HepG2 (cell line): ENCODE results near the gene COL4A2. TPM values are rescaled to one million over a fixed set of nuclear protein-coding genes. Genes with fewer than 3 reads are reported as not detected.

Source experiments
- ATAC-seq: fragments of 200-7000 bp; cut with Tn5 transposase; 3 replicates; pipeline ENCODE4 v1.9.1; 2020; ENCODE audit warnings: mild to moderate bottlenecking, moderate library complexity
- BruUV-seq: library from RNA; stranded (reverse); fragments of 400-500 nt; replicated peaks from 2 replicates; lab custom pipeline; 2021; lab: Mats Ljungman, UMichigan
- CTCF ChIA-PET: fragments of 300-600 bp; formaldehyde crosslinking; extraction: SDS; loops from one replicate; lab custom pipeline; 2021; ENCODE audit warnings: low total read pairs, inconsistent platforms, low intra/inter-chr PET ratio; lab: Yijun Ruan, JAX
- POLR2A ChIA-PET: fragments of 350-600 bp; sonication (Branson Sonifier 250); formaldehyde crosslinking; loops from one replicate; lab custom pipeline; 2020; ENCODE audit warnings: antibody characterized with exemption, inconsistent platforms; lab: Yijun Ruan, JAX
- DNase-seq: peaks from one replicate; pipeline ENCODE4 v3.0.0-alpha.2; 2015; ENCODE audit warnings: low spot score
- FAIRE-seq: peaks from 3 replicates; lab custom pipeline; 2011; peaks lifted over from hg19 to GRCh38; lab: Jason Lieb, UNC
- H2AFZ ChIP-seq: one replicate; pipeline ENCODE4 v1.6.1; 2011; ENCODE audit warnings: low read length, inconsistent platforms
- H3K27ac ChIP-seq: fragments of 300-600 bp; 3 replicates; pipeline ENCODE4 v1.8.0; 2011; ENCODE audit warnings: mixed run types, mild to moderate bottlenecking, mixed read lengths, low read length, inconsistent platforms; ENCODE audit not compliant: insufficient read depth; ENCODE audit errors: extremely low read length
- H3K27me3 ChIP-seq, 2 experiments: fragments of 200-600 bp in 1 of 2; 2 replicates in 1 of 2; 3 replicates in 1 of 2; pipeline versions ENCODE4 v1.6.0 to v1.8.0; 2011; ENCODE audit warnings: low read length in 2 of 2, mild to moderate bottlenecking in 2 of 2, moderate library complexity in 2 of 2, inconsistent platforms in 1 of 2; ENCODE audit not compliant: insufficient read depth in 2 of 2, control insufficient read depth in 1 of 2
- H3K36me3 ChIP-seq, 2 experiments: fragments of 200-600 bp in 1 of 2; replicated peaks in 1 of 2; 2 replicates in 1 of 2; 3 replicates in 1 of 2; pipeline versions ENCODE4 v1.5.1 to v1.8.0; 2011; ENCODE audit warnings: low read length in 2 of 2, inconsistent platforms in 1 of 2; ENCODE audit not compliant: insufficient read depth in 2 of 2, control insufficient read depth in 1 of 2
- H3K4me1 ChIP-seq: 2 replicates; pipeline ENCODE4 v1.5.1; 2012; ENCODE audit warnings: low read length, inconsistent platforms; ENCODE audit not compliant: insufficient read depth
- H3K4me2 ChIP-seq: 2 replicates; pipeline ENCODE4 v1.6.0; 2011; ENCODE audit warnings: low read depth, low read length, inconsistent platforms
- H3K4me3 ChIP-seq, 3 experiments: fragments of 200-600 bp in 1 of 3; sonication (generic), shearing (Covaris generic) in 1 of 3; replicated peaks in 1 of 3; 2 replicates each; pipeline ENCODE4 v1.5.1; 2011 to 2016; ENCODE audit warnings: low read length in 3 of 3, inconsistent platforms in 2 of 3, low read depth in 2 of 3, mild to moderate bottlenecking in 2 of 3, control low read depth in 1 of 3, mixed read lengths in 1 of 3; ENCODE audit not compliant: insufficient read depth in 1 of 3
- H3K79me2 ChIP-seq: one replicate; pipeline ENCODE4 v1.6.1; 2011; ENCODE audit warnings: low read length, inconsistent platforms; ENCODE audit not compliant: insufficient read depth
- H3K9ac ChIP-seq: 2 replicates; pipeline ENCODE4 v1.6.0; 2011; ENCODE audit warnings: mild to moderate bottlenecking, low read depth, low read length, inconsistent platforms; ENCODE audit not compliant: insufficient read depth
- H3K9me3 ChIP-seq: 2 replicates; pipeline ENCODE4 v1.5.1; 2012; ENCODE audit warnings: mild to moderate bottlenecking, low read length
- H4K20me1 ChIP-seq: 2 replicates; pipeline ENCODE4 v1.6.0; 2011; ENCODE audit warnings: inconsistent platforms, mild to moderate bottlenecking, low read length, moderate library complexity; ENCODE audit not compliant: insufficient read depth
- JUNB ChIP-seq: sonication (generic); formaldehyde crosslinking; IDR thresholded peaks from 2 replicates; pipeline ENCODE4 v1.8.0; 2022; ENCODE audit warnings: missing genetic modification reagents, mild to moderate bottlenecking, borderline replicate concordance
- KAT7 ChIP-seq: IDR thresholded peaks from 2 replicates; pipeline ENCODE4 v1.6.1; 2018; ENCODE audit warnings: borderline replicate concordance, missing compliant biosample characterization
- RAD51 ChIP-seq: fragments of 450-650 bp; IDR thresholded peaks from 2 replicates; pipeline ENCODE4 v1.6.1; 2016; ENCODE audit warnings: borderline replicate concordance
- REST ChIP-seq, 2 experiments: IDR thresholded peaks; 2 replicates each; pipeline ENCODE4 v1.6.1; 2011 to 2012; ENCODE audit warnings: low read length in 2 of 2, borderline replicate concordance in 1 of 2, low read depth in 1 of 2, mild to moderate bottlenecking in 1 of 2, moderate library complexity in 1 of 2
- RFXANK ChIP-seq: IDR thresholded peaks from 2 replicates; pipeline ENCODE4 v1.6.1; 2016
- TFAP4 ChIP-seq: sonication (generic); IDR thresholded peaks from 2 replicates; pipeline ENCODE4 v1.6.1; 2016; ENCODE audit warnings: low read depth, borderline replicate concordance
- ZHX1 ChIP-seq: sonication (generic); formaldehyde crosslinking; IDR thresholded peaks from 2 replicates; pipeline ENCODE4 v1.8.1; 2022; ENCODE audit warnings: low read depth, mild to moderate bottlenecking, missing genetic modification reagents
- ZNF282 ChIP-seq: fragments of 450-650 bp; IDR thresholded peaks from 2 replicates; pipeline ENCODE4 v1.6.1; 2018; ENCODE audit not compliant: partially characterized antibody
- WGBS: methylation state at CpG from one replicate; pipeline ENCODE4 v1.1.6; 2017; ENCODE audit warnings: low lambda C conversion rate; 5-methylcytosine and 5-hydroxymethylcytosine counted together
- in situ Hi-C: cut with HindIII; loops from 2 replicates; pipeline ENCODE4 v1.10.0; 2017; ENCODE audit warnings: low pct_unique_long_range_greater_than_20kb; ENCODE audit not compliant: extremely low pct_ligation_motif_present
- intact Hi-C: fragments of 100-400 bp; cut with micrococcal nuclease; formaldehyde crosslinking; loops from one replicate; pipeline ENCODE4 v1.10.0; 2022; ENCODE audit not compliant: unreplicated experiment
- polyA plus RNA-seq, 8 experiments: library from polyadenylated mRNA; depleted of rRNA in 3 of 8; stranded (reverse) in 7 of 8; unstranded in 1 of 8; fragments of >200 nt; fragmentation: Illumina TruSeq in 4 of 8; extraction: Trizol in 4 of 8; gene quantifications; 2 replicates each; pipeline versions ENCODE4 v1.2.1 to v1.2.3, GENCODE V29; 2011 to 2016; ENCODE audit warnings: low read depth in 4 of 8, missing spikeins in 1 of 8, mixed read lengths in 1 of 8; ENCODE audit not compliant: insufficient read depth in 1 of 8
- total RNA-seq, 5 experiments: library from RNA; depleted of rRNA; stranded (reverse); fragments of >200 nt; fragmentation: Illumina TruSeq; extraction: Trizol; gene quantifications; 2 replicates each; pipeline ENCODE4 v1.2.3, GENCODE V29; 2016; ENCODE audit warnings: low read depth in 1 of 5

Gene COL4A2
- total and polyA plus RNA-seq, 2 of the 13 experiments (the other 11 are each of a cell fraction or from before 2014, with no cell fraction given), result 0.22 to 1.9 TPM

DNA sequence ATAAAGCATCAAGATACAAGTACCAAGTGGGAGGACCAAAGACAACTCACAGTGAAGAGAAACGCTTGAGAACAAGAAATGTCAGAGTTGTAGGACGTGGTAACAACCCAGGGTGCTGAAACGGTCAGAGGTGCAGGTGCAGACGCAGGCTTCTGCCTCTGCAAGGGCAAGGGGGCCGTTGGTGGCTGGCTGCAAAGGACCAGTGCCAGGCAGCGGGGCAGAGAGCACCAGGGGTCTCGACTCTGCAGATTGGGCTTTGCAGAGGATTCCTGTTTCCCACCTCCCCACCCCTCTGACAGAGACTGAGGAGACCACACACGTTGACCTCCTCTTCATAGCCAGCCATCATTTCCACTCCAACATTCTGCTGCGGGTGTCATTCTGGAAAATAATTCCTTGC is 216.1 kb downstream of the COL4A2 start:
- Histone ChIP-seq H3K9me3 (no peaks in the 10 kb centered on the region), H3K27me3 (no peaks in the 10 kb centered on the region), H3K27ac (no peak overlapping the region), H2AFZ (no peak overlapping the region), H3K4me1 (peaks cover 26% of the 10 kb centered on the region), H3K36me3 (peaks cover 8 to 36% of the 10 kb centered on the region in 2 experiments), H3K4me2 (no peak overlapping the region), H3K9ac (no peak overlapping the region), H4K20me1 (peaks cover 18% of the 10 kb centered on the region), H3K4me3 (no peak overlapping the region), H3K79me2 (peaks cover 14% of the 10 kb centered on the region)
- ChIA-PET POLR2A (no interaction called here), CTCF (no interaction called here)
- in situ Hi-C loops (no loop called here), intact Hi-C loops (no loop called here)
- no peak for TF ChIP-seq TFAP4
- BruUV-seq, result TSS peak; percentile 49
- no peak for DNase-seq
- WGBS, result 97% methylated on average over 7 of the region's 9 CpGs
- no peak for ATAC-seq
- FAIRE-seq, result no peak

- TF ChIP-seq ZNF282 (no peak), KAT7 (CRISPR knock-in tag) (no peak), RAD51 (no peak), REST (IDR thresholded peaks at IDR 0.05; ENCODE audit: borderline replicate concordance in 1 of 2, low read depth in 1 of 2, low read length in 2 of 2) (no peak), RFXANK (CRISPR knock-in tag) (no peak), ZHX1 (CRISPR knock-in tag) (no peak), JUNB (CRISPR knock-in tag) (no peak)
- in situ Hi-C loops, result no loop called here
- peaks cover 14% of the 10 kb centered on the region for H3K79me2 ChIP-seq
- WGBS, result 98% methylated on average over 10 of the region's 17 CpGs
- no peak overlapping the region for H3K27ac ChIP-seq
- H4K20me1 ChIP-seq, result peaks cover 19% of the 10 kb centered on the region
- H3K4me1 ChIP-seq, result peaks cover 33% of the 10 kb centered on the region
- no peak for DNase-seq
- BruUV-seq, result no TSS peak
- peaks cover 8 to 36% of the 10 kb centered on the region in 2 experiments for H3K36me3 ChIP-seq
- ChIA-PET CTCF (no interaction called here), POLR2A (no interaction called here)
- no peak for FAIRE-seq
- no peak for ATAC-seq
- H2AFZ ChIP-seq, result no peak overlapping the region
- no peaks in the 10 kb centered on the region for H3K27me3 ChIP-seq
- no peak overlapping the region for H3K9ac ChIP-seq
- no peak overlapping the region for H3K4me2 ChIP-seq
- H3K4me3 ChIP-seq, result no peak overlapping the region
- no peaks in the 10 kb centered on the region for H3K9me3 ChIP-seq
- intact Hi-C loops, result no loop called here
Measured at GRCh38 chr13:110523838-110524540, 216.9 kb downstream of the COL4A2 start.
